Psoas muscle (tissue), 8 donors: ENCODE results near the gene GP1BB. TPM values are rescaled to one million over a fixed set of nuclear protein-coding genes. Genes with fewer than 3 reads are reported as not detected.

Source experiments
- ATAC-seq, 4 donors: fragments of 200-7000 bp; cut with Tn5 transposase; one replicate each; pipeline ENCODE4 v1.9.1; 2020; ENCODE audit warnings: moderate library complexity in 3 of 4, mild to moderate bottlenecking in 2 of 4
- DNase-seq, 2 donors: peaks; one replicate each; pipeline ENCODE4 v3.0.0-alpha.2; 2020
- H3K27ac ChIP-seq: fragments of 200-600 bp; one replicate; pipeline ENCODE4 v1.8.0; 2022
- H3K27me3 ChIP-seq, 3 donors: fragments of 200-600 bp in 1 of 3; one replicate each; pipeline versions ENCODE4 v1.6.1 to v1.8.0; 2013 to 2022; ENCODE audit warnings: low read length in 2 of 3, mild to moderate bottlenecking in 2 of 3, moderate library complexity in 1 of 3; ENCODE audit not compliant: insufficient read depth in 3 of 3
- H3K36me3 ChIP-seq, 2 donors: fragments of 200-600 bp in 1 of 2; one replicate each; pipeline versions ENCODE4 v1.6.1 to v1.8.0; 2013 to 2022; ENCODE audit warnings: low read depth in 1 of 2, mild to moderate bottlenecking in 1 of 2, moderate library complexity in 1 of 2; ENCODE audit not compliant: insufficient read depth in 1 of 2
- H3K4me1 ChIP-seq: fragments of 200-600 bp; one replicate; pipeline ENCODE4 v1.8.0; 2022
- H3K4me3 ChIP-seq: fragments of 200-600 bp; one replicate; pipeline ENCODE4 v1.8.0; 2022; ENCODE audit warnings: mild to moderate bottlenecking
- H3K9me3 ChIP-seq: fragments of 200-600 bp; one replicate; pipeline ENCODE4 v1.8.0; 2022
- CTCF ChIP-seq: fragments of 200-600 bp; IDR thresholded peaks from one replicate; pipeline ENCODE4 v1.8.0; 2022; ENCODE audit warnings: antibody characterized with exemption
- whole genome bisulfite sequencing, 3 donors: extraction: QIAGEN DNeasy Blood & Tissue Kit; methylation state at CpG; one replicate each; pipeline versions ENCODE4 v1.1.6 to v1.1.7; 2013; 5-methylcytosine and 5-hydroxymethylcytosine counted together
- intact Hi-C, 2 donors: fragments of 100-400 bp; cut with DNase I; formaldehyde crosslinking; loops; one replicate each; pipeline versions ENCODE4 v1.11.0 to v1.14.2; 2022
- polyA plus RNA-seq, 3 donors: library from polyadenylated mRNA; stranded (reverse); fragments of 200-250 nt; gene quantifications; one replicate each; pipeline ENCODE4 v1.2.3, GENCODE V29; 2013
- total RNA-seq, 4 donors: library from RNA; stranded (reverse); fragmentation: NEBNext Ultra II Directional in 2 of 4; extraction: Animal tissue kit (Norgen Biotek cat#: 25700) in 2 of 4; gene quantifications; one replicate each; pipeline versions ENCODE4 v1.2.1 to v1.2.4, GENCODE V29; 2021 to 2023
- donor health status: healthy with polysubstance abuse.
- donor health status: DM: no; HTN: no; CAD: no; lungs with moderate emphysema.
- donor health status: Bipolar disorder and iron deficiency.
- donor health status: healthy.
- donor health status: DM: yes; HTN: yes; CAD: no.
- donor health status: DM: no; HTN: no; CAD: no.
- donor health status: DM: no; HTN: no; CAD: no.
- donor health status: DM: yes; HTN: yes; CAD: no.

The GP1BB gene
- total and polyA plus RNA-seq, 7 donors, result 0.14 to 1.8 (median 0.58) TPM; not detected in 3

GRCh38 chr22:19762568-19763457 is 39.5 kb downstream of the GP1BB start:
- Histone ChIP-seq H3K36me3 (peaks cover 0 to 25% of the 10 kb centered on the region in 2 donors), H3K9me3 (no peaks in the 10 kb centered on the region), H3K4me3 (peak overlapping the region; percentile 80), H3K4me1 (peaks cover 11% of the 10 kb centered on the region), H3K27me3 (peaks cover 0 to 19% (median 0%) of the 10 kb centered on the region in 3 donors), H3K27ac (peak overlapping the region; percentile 87)
- DNase-seq, result no peak
- intact Hi-C loops, result loop anchor here in 1 of 2 donors (2.0 kb wide), 1 partner anchor 16 kb away; no protein-coding TSS in a partner anchor
- ATAC-seq, result peak in 2 of 4 donors; percentile 1 to 21
- 65 to 78% (median 66%) methylated on average over 32 to 34 of the region's 34 CpGs for WGBS, 3 donors
- TF ChIP-seq CTCF, result no peak

- Histone ChIP-seq H3K27me3 (peaks cover 0 to 21% (median 0%) of the 10 kb centered on the region in 3 donors), H3K4me3 (no peak overlapping the region), H3K9me3 (no peaks in the 10 kb centered on the region), H3K36me3 (peaks cover 0 to 26% of the 10 kb centered on the region in 2 donors), H3K27ac (no peak overlapping the region), H3K4me1 (peaks cover 11% of the 10 kb centered on the region)
- no peak for TF ChIP-seq CTCF
- DNase-seq, result no peak
- no peak for ATAC-seq
- WGBS, 3 donors, result 74 to 81% (median 78%) methylated on average over 39 of the region's 39 CpGs
- intact Hi-C loops, result loop anchor here in 1 of 2 donors (2.0 kb wide), 1 partner anchor 15 kb away; no protein-coding TSS in a partner anchor
Measured at GRCh38 chr22:19763458-19764298, 40.3 kb downstream of the GP1BB start.

GRCh38 chr22:19764299-19764593 is 40.9 kb downstream of the GP1BB start:
- H3K27me3 ChIP-seq, result peaks cover 0 to 17% (median 0%) of the 10 kb centered on the region in 3 donors
- DNase-seq (no peak), ATAC-seq (no peak)
- no peaks in the 10 kb centered on the region for H3K9me3 ChIP-seq
- no peak overlapping the region for H3K27ac ChIP-seq
- H3K4me3 ChIP-seq, result no peak overlapping the region
- peaks cover 0 to 26% of the 10 kb centered on the region in 2 donors for H3K36me3 ChIP-seq
- WGBS, 3 donors, result 80 to 91% (median 87%) methylated on average over 17 of the region's 17 CpGs
- peaks cover 11% of the 10 kb centered on the region for H3K4me1 ChIP-seq
- intact Hi-C loops, result no loop called here
- no peak for TF ChIP-seq CTCF

- no peak overlapping the region for H3K4me3 ChIP-seq
- no peak for TF ChIP-seq CTCF
- intact Hi-C loops, result no loop called here
- ATAC-seq (no peak), DNase-seq (no peak)
- peaks cover 0 to 30% of the 10 kb centered on the region in 2 donors for H3K36me3 ChIP-seq
- no peaks in the 10 kb centered on the region for H3K9me3 ChIP-seq
- WGBS, 3 donors, result 76 to 80% (median 78%) methylated on average over 24 to 25 of the region's 25 CpGs
- H3K27me3 ChIP-seq, result peaks cover 0 to 14% (median 0%) of the 10 kb centered on the region in 3 donors
- peaks cover 6% of the 10 kb centered on the region for H3K4me1 ChIP-seq
- no peak overlapping the region for H3K27ac ChIP-seq
Measured at GRCh38 chr22:19764636-19765476, 41.5 kb downstream of the GP1BB start.
